K562 (cell line): Measurements from ENCODE around the gene TXLNB.

ENCODE experiments used
- GATAD2B ChIP-seq: fragments of 450-650 bp; IDR thresholded peaks from 2 replicates; pipeline ENCODE4 v1.6.1; 2017; ENCODE audit warnings: mild to moderate bottlenecking, borderline replicate concordance
- MCM3 ChIP-seq: fragments of 450-650 bp; IDR thresholded peaks from 2 replicates; pipeline ENCODE4 v1.6.1; 2016
- MECOM ChIP-seq: fragments of 250-450 bp; sonication (Bioruptor Pico); IDR thresholded peaks from 2 replicates; pipeline ENCODE4 v1.8.0; 2022; ENCODE audit warnings: inconsistent platforms
- NFIX ChIP-seq: fragments of 250-450 bp; sonication (Bioruptor Pico); IDR thresholded peaks from 2 replicates; pipeline ENCODE4 v1.4.0; 2020; ENCODE audit warnings: low read depth, mild to moderate bottlenecking, moderate library complexity
- PHF8 ChIP-seq: fragments of 200-600 bp; sonication (generic); IDR thresholded peaks from 2 replicates; pipeline ENCODE4 v1.6.1; 2012; ENCODE audit warnings: mixed run types, mild to moderate bottlenecking, inconsistent platforms, low read length, moderate library complexity, borderline replicate concordance
- REST ChIP-seq, 2 experiments: fragments of 450-650 bp; formaldehyde crosslinking in 1 of 2; IDR thresholded peaks; 2 replicates each; pipeline versions ENCODE4 v1.4.0 to v1.6.1; 2014 to 2020; ENCODE audit warnings: mild to moderate bottlenecking in 2 of 2, borderline replicate concordance in 1 of 2, low read depth in 1 of 2
- SIN3B ChIP-seq: fragments of 450-650 bp; IDR thresholded peaks from 2 replicates; pipeline ENCODE4 v1.6.1; 2017; ENCODE audit warnings: low read depth, mild to moderate bottlenecking, moderate library complexity
- TAF7 ChIP-seq: fragments of 450-650 bp; IDR thresholded peaks from 2 replicates; pipeline ENCODE4 v1.6.1; 2016; ENCODE audit warnings: missing genetic modification characterization, missing compliant biosample characterization
- TBP ChIP-seq: optimal IDR thresholded peaks from 2 replicates; pipeline ENCODE3; 2011; ENCODE audit warnings: low read depth, low read length, improper control_type of control experiment
- TRIM28 ChIP-seq: fragments of 450-650 bp; IDR thresholded peaks from 2 replicates; pipeline ENCODE4 v1.6.1; 2017
- YY1 ChIP-seq, 3 experiments: IDR thresholded peaks; 2 replicates each; pipeline ENCODE4 v1.6.1; 2011; ENCODE audit warnings: low read length in 2 of 3, mild to moderate bottlenecking in 2 of 3, moderate library complexity in 2 of 3, borderline replicate concordance in 1 of 3, control low read depth in 1 of 3, low read depth in 1 of 3; ENCODE audit not compliant: insufficient read depth in 3 of 3, insufficient replicate concordance in 2 of 3, control insufficient read depth in 1 of 3, insufficient read length in 1 of 3; ENCODE audit errors: extremely low read depth in 1 of 3
- TF ChIP-seq, protein P1 (sequence below), 3 experiments: IDR thresholded peaks in 2 of 3; conservative IDR thresholded peaks in 1 of 3; 2 replicates each; pipeline ENCODE4 v1.5.1; 2011 to 2012; ENCODE audit warnings: low read length in 3 of 3, mild to moderate bottlenecking in 3 of 3, control low read depth in 2 of 3, improper control_type of control experiment in 1 of 3, inconsistent platforms in 1 of 3, low read depth in 1 of 3, mixed read lengths in 1 of 3, moderate library complexity in 1 of 3; ENCODE audit not compliant: insufficient read depth in 2 of 3

- TF ChIP-seq SIN3B (no peak), TAF7 (no peak), YY1 (IDR thresholded peaks at IDR 0.05; ENCODE audit: borderline replicate concordance in 1 of 3, control insufficient read depth in 1 of 3, extremely low read depth in 1 of 3, insufficient read depth in 3 of 3, insufficient read length in 1 of 3, insufficient replicate concordance in 2 of 3, low read depth in 1 of 3, low read length in 2 of 3) (no peak), GATAD2B (no peak), PHF8 (no peak), TBP (no peak), MECOM (CRISPR knock-in tag) (no peak), MCM3 (no peak), NFIX (CRISPR knock-in tag) (no peak), REST (IDR thresholded peaks at IDR 0.05; ENCODE audit: borderline replicate concordance) (no peak), REST (CRISPR knock-in tag; IDR thresholded peaks at IDR 0.05; ENCODE audit: low read depth) (no peak), TRIM28 (no peak)
- TF ChIP-seq, protein P1, sequence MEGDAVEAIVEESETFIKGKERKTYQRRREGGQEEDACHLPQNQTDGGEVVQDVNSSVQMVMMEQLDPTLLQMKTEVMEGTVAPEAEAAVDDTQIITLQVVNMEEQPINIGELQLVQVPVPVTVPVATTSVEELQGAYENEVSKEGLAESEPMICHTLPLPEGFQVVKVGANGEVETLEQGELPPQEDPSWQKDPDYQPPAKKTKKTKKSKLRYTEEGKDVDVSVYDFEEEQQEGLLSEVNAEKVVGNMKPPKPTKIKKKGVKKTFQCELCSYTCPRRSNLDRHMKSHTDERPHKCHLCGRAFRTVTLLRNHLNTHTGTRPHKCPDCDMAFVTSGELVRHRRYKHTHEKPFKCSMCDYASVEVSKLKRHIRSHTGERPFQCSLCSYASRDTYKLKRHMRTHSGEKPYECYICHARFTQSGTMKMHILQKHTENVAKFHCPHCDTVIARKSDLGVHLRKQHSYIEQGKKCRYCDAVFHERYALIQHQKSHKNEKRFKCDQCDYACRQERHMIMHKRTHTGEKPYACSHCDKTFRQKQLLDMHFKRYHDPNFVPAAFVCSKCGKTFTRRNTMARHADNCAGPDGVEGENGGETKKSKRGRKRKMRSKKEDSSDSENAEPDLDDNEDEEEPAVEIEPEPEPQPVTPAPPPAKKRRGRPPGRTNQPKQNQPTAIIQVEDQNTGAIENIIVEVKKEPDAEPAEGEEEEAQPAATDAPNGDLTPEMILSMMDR (IDR thresholded peaks at IDR 0.05 in 2 of 3, conservative IDR thresholded peaks at IDR 0.05 in 1 of 3; ENCODE audit: insufficient read depth in 2 of 3, low read depth in 1 of 3, low read length in 3 of 3) = no peak
These were observed 14.6 kb upstream of the TXLNB start for GRCh38 chr6:139306291-139306981.
